Activated T-helper 1 cell treated with Interleukin-2 at 50 U/mL for 16 hours (primary cell): Measurements from ENCODE around the gene ENTPD7.
"Not testable (repeated sequence)": the region's sequence is repeated elsewhere in the genome, so short reads cannot be mapped to it uniquely, and the experiment has no call there.

ENCODE experiments used
- DNase-seq: peaks from one replicate; pipeline ENCODE4 v3.0.0-alpha.2; 2020; ENCODE audit warnings: low read depth

ENTPD7 gene

GRCh38 chr10:99659031-99659867, at the start of gene ENTPD7:
ENTPD7 (plus strand) TSS chr10:99659509; CDS start chr10:99659957, 448 bp downstream.
- peak; percentile 84 for DNase-seq

GRCh38 chr10:99610221-99610620, 49.1 kb upstream of the ENTPD7 start:
- no peak for DNase-seq

- no peak for DNase-seq
These were observed 48.0 kb upstream of the ENTPD7 start for GRCh38 chr10:99611326-99611725.

- no peak for DNase-seq
These were observed 47.0 kb upstream of the ENTPD7 start for GRCh38 chr10:99612167-99612831.

GRCh38 chr10:99615426-99615825, 43.9 kb upstream of the ENTPD7 start:
- no peak for DNase-seq

GRCh38 chr10:99617696-99618095, 41.6 kb upstream of the ENTPD7 start:
- no peak for DNase-seq

GRCh38 chr10:99619090-99619800, 40.1 kb upstream of the ENTPD7 start:
- no peak for DNase-seq

- peak; percentile 87 for DNase-seq
These were observed 39.2 kb upstream of the ENTPD7 start, which contains the start of gene SLC25A28 for GRCh38 chr10:99619851-99620710. SLC25A28 (minus strand) TSS chr10:99620439; CDS start chr10:99620335, 104 bp downstream.

- DNase-seq, result peak; percentile 67
These were observed 38.4 kb upstream of the ENTPD7 start for GRCh38 chr10:99620711-99621453.

GRCh38 chr10:99621454-99622251, 37.7 kb upstream of the ENTPD7 start:
- DNase-seq, result no peak

- no peak for DNase-seq
These were observed 35.4 kb upstream of the ENTPD7 start for GRCh38 chr10:99623919-99624318.

- DNase-seq, result not testable (repeated sequence)
These were observed 34.2 kb upstream of the ENTPD7 start for GRCh38 chr10:99625124-99625523.

GRCh38 chr10:99628923-99629624, 30.2 kb upstream of the ENTPD7 start:
- no peak for DNase-seq

- no peak for DNase-seq
These were observed 29.7 kb upstream of the ENTPD7 start for GRCh38 chr10:99629625-99629978.

- no peak for DNase-seq
These were observed 28.9 kb upstream of the ENTPD7 start for GRCh38 chr10:99630433-99630832.

- DNase-seq, result no peak
These were observed 28.3 kb upstream of the ENTPD7 start for GRCh38 chr10:99630991-99631390.

- no peak for DNase-seq
These were observed 27.8 kb upstream of the ENTPD7 start for GRCh38 chr10:99631496-99631895.

GRCh38 chr10:99633832-99634231, 25.5 kb upstream of the ENTPD7 start:
- DNase-seq, result no peak

GRCh38 chr10:99647601-99648151, 11.6 kb upstream of the ENTPD7 start:
- no peak for DNase-seq
